Activated naive CD4-positive, alpha-beta T cell treated with anti-CD3 and anti-CD28 coated beads for 36 hours (primary cell): ENCODE data around the gene CFAP65. TPM values are rescaled to one million over a fixed set of nuclear protein-coding genes. Genes with fewer than 3 reads are reported as not detected.

Experiments used
- CTCF ChIA-PET: fragments of 350-600 bp; sonication (Branson Sonifier 250); formaldehyde crosslinking; loops from one replicate; lab custom pipeline; 2021; ENCODE audit warnings: antibody characterized with exemption; lab: Charles Lee
- DNase-seq: peaks from one replicate; pipeline ENCODE4 v3.0.0-alpha.2; 2020
- H3K27ac Mint-ChIP-seq: one replicate; pipeline ENCODE4 v1.8.0; 2021; ENCODE audit warnings: mild to moderate bottlenecking, mixed read lengths
- H3K27me3 Mint-ChIP-seq: one replicate; pipeline ENCODE4 v1.8.0; 2021; ENCODE audit warnings: low read depth, mixed read lengths
- H3K36me3 Mint-ChIP-seq: one replicate; pipeline ENCODE4 v1.8.0; 2021; ENCODE audit warnings: low read depth, mixed read lengths
- H3K4me1 Mint-ChIP-seq: one replicate; pipeline ENCODE4 v1.8.0; 2021; ENCODE audit warnings: low read depth, mixed read lengths
- H3K4me3 Mint-ChIP-seq: one replicate; pipeline ENCODE4 v1.8.0; 2021; ENCODE audit warnings: mild to moderate bottlenecking, moderate library complexity, mixed read lengths
- H3K9me3 Mint-ChIP-seq: one replicate; pipeline ENCODE4 v1.8.0; 2021; ENCODE audit warnings: mixed read lengths
- intact Hi-C: fragments of 100-400 bp; cut with micrococcal nuclease; formaldehyde crosslinking; loops from one replicate; pipeline ENCODE4 v1.15.1; 2023
- total RNA-seq, 2 experiments: library from RNA; stranded (reverse); gene quantifications; one replicate each; pipeline ENCODE4 v1.2.3, GENCODE V29; 2021

Gene CFAP65
- total RNA-seq, 2 experiments from 2014 or later: not detected

DNA sequence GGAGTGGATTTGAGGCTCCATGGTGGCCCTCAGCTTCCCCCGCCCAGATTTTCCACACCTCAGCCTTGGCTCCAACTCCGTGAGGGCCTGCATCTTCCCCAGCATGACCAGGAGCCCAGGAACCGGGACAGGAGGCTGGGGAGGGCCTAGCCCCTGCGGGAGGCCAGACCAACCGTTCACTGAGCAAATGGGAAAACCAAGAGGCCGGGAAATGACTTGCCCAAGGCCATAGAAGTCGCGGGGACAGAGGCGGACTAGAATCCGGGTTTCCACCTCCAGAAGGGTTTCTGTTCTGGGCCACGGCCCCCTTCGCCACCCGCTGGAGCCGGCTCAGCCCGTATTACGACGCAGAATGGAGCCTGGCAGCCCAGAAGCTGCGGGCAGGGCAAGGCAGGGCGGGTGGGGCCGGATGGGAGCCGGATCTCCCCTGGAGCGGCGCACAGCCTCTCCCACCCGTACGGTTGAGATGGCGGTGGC, 40.2 kb downstream of the CFAP65 start:
- Mint-ChIP-seq H3K9me3 (no peaks in the 10 kb centered on the region), H3K4me1 (peaks cover 9% of the 10 kb centered on the region), H3K27me3 (peaks cover 65% of the 10 kb centered on the region), H3K36me3 (no peaks in the 10 kb centered on the region), H3K4me3 (no peak overlapping the region), H3K27ac (no peak overlapping the region)
- intact Hi-C loops: no loop called here
- CTCF ChIA-PET: interaction anchor here (0.9 to 1.7 kb wide), 3 partner anchors 21 to 103 kb away, joined by 5 to 10 read pairs (median 6); no protein-coding TSS in a partner anchor
- no peak for DNase-seq

DNA sequence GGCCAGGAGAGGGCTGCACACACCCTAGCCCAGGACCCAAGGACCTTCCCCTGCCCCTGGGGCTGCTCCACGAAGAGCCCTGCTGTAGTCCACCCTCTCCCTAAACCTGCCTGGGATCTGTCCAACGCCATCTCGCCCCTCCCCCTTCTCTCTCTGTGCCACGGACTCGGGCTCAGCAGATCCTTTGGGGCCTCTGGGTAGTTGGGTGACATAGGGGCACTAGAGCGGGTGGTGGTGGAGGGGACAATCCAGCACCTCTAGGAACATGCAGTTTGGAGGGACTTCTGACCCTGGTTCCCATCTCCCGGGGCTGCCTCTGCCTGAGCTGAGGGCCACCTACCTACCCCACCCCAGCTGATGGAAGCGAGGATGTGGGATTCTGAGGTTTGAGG, 40.8 kb downstream of the CFAP65 start:
- Mint-ChIP-seq H3K9me3 (no peaks in the 10 kb centered on the region), H3K4me1 (peaks cover 12% of the 10 kb centered on the region), H3K27ac (no peak overlapping the region), H3K36me3 (no peaks in the 10 kb centered on the region), H3K4me3 (no peak overlapping the region), H3K27me3 (peaks cover 66% of the 10 kb centered on the region)
- DNase-seq: no peak
- CTCF ChIA-PET: no interaction called here
- intact Hi-C loops: no loop called here

- Mint-ChIP-seq H3K36me3 (no peaks in the 10 kb centered on the region), H3K27ac (no peak overlapping the region), H3K4me1 (peaks cover 14% of the 10 kb centered on the region), H3K4me3 (no peak overlapping the region), H3K9me3 (no peaks in the 10 kb centered on the region), H3K27me3 (peaks cover 67% of the 10 kb centered on the region)
- intact Hi-C loops: loop anchor here (5.0 kb wide), 1 partner anchor 57 kb away; no protein-coding TSS in a partner anchor
- DNase-seq: no peak
- CTCF ChIA-PET: no interaction called here
Measured at GRCh38 chr2:218999881-219000568, 41.3 kb downstream of the CFAP65 start.

DNA sequence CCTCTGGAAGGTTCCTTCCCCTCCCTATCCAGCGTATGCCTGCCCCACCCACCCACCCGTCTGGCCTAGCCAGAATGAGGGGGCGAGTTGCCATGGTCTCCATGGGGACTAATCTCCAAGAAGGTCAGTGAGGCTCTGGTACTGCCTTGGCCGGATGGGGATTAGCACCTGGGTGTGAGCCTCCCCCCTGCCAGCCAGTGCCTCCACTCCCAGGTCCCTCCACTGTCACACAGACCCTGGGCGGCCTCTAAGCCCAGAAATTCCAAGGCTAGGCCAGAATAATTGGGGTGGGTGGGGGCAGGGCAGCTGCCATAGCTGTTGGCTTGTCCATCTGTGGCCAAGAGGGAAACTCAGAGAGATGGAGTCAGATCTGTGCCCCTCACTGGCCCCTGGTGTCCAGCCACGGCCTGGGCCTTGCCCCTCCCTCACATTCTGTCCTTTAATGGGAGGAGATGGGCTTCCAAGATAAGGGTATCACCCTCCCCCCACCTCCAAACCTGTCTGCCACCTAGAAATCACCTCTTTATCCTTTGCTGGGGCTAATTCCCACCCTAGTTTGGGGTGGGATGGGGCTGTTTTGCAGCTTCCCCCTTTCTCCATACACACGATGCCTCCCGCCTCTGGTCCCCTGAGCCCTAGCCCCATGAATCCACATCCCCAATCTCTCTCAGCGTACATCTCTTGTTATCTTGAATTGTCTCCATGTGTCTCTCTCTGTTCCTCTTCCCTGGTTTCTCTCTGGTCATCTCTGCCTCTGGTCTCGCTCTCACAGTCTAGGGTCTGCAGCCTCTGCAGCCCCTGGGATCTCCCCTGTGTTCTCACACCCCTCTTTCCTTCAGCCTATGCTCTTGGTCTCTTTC, 42.1 kb downstream of the CFAP65 start:
- Mint-ChIP-seq H3K36me3 (no peaks in the 10 kb centered on the region), H3K9me3 (no peaks in the 10 kb centered on the region), H3K27me3 (peaks cover 66% of the 10 kb centered on the region), H3K4me1 (peaks cover 14% of the 10 kb centered on the region), H3K27ac (no peak overlapping the region), H3K4me3 (no peak overlapping the region)
- DNase-seq: no peak
- CTCF ChIA-PET: interaction anchor here (1.5 to 5.8 kb wide), 2 partner anchors 9 to 18 kb away, joined by 4 to 63 read pairs; no protein-coding TSS in a partner anchor
- intact Hi-C loops: loop anchor here (5.0 kb wide), 1 partner anchor 58 kb away; no protein-coding TSS in a partner anchor

- Mint-ChIP-seq H3K4me3 (no peak overlapping the region), H3K4me1 (peaks cover 20% of the 10 kb centered on the region), H3K9me3 (no peaks in the 10 kb centered on the region), H3K36me3 (no peaks in the 10 kb centered on the region), H3K27ac (no peak overlapping the region), H3K27me3 (peaks cover 66% of the 10 kb centered on the region)
- intact Hi-C loops: loop anchor here (5.0 kb wide), 1 partner anchor 59 kb away; no protein-coding TSS in a partner anchor
- no peak for DNase-seq
- CTCF ChIA-PET: interaction anchor here (0.5 to 5.8 kb wide), 4 partner anchors 10 to 312 kb away, joined by 3 to 63 read pairs (median 4); no protein-coding TSS in a partner anchor
Measured at GRCh38 chr2:218998414-218999002, 42.8 kb downstream of the CFAP65 start.

DNA sequence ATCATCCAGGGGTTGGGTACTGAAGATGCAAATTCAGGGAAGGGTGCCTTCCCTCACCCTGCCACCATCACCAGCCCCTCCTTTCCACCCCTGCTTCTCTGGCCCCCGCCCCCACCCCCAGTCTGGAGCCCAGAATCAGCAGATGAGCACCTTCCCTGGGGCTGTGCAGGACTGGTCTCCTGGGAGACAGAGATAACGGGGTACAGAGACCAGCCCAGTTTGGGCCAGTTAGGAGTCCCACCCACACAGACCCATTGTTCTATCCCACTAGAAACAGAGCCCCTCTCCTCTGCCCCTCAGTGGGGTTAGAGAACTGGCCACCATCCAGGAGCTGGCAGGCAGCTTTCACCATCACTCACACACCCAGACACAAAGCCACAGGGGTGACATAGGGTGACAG, 43.6 kb downstream of the CFAP65 start:
- peaks cover 61% of the 10 kb centered on the region for H3K27me3 Mint-ChIP-seq
- H3K27ac Mint-ChIP-seq: no peak overlapping the region
- H3K4me3 Mint-ChIP-seq: no peak overlapping the region
- no peaks in the 10 kb centered on the region for H3K36me3 Mint-ChIP-seq
- H3K9me3 Mint-ChIP-seq: no peaks in the 10 kb centered on the region
- peaks cover 16% of the 10 kb centered on the region for H3K4me1 Mint-ChIP-seq
- intact Hi-C loops: loop anchor here (5.0 kb wide), 1 partner anchor 60 kb away; no protein-coding TSS in a partner anchor
- CTCF ChIA-PET: interaction anchor here (0.5 to 5.8 kb wide), 4 partner anchors 11 to 313 kb away, joined by 3 to 63 read pairs (median 4); no protein-coding TSS in a partner anchor
- DNase-seq: no peak

DNA sequence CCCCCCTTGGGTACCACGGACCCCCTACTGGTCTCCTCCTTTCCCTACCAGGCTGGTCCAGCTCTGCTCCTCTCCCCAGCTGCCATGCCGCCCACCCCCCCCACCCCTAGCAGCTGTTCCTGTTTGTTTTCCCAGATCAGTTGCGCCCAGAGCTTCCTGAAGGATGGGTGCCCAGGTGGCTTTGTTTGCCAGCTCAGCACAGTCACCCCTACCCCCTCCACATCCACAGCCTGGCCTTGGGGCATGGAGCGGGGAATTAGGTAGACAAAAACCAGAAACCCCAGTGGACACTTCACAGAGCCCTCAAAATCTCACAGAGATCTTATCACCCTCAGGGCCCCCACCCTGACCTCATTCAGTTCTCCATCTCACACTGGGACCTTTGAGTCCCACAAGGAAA, 44.4 kb downstream of the CFAP65 start:
- no peak for DNase-seq
- Mint-ChIP-seq H3K27me3 (peaks cover 67% of the 10 kb centered on the region), H3K9me3 (no peaks in the 10 kb centered on the region), H3K27ac (no peak overlapping the region), H3K36me3 (no peaks in the 10 kb centered on the region), H3K4me3 (no peak overlapping the region), H3K4me1 (peaks cover 14% of the 10 kb centered on the region)
- intact Hi-C loops: loop anchor here (5.0 kb wide), 1 partner anchor 60 kb away; no protein-coding TSS in a partner anchor
- CTCF ChIA-PET: interaction anchor here (0.8 to 5.8 kb wide), 6 partner anchors 8 to 107 kb away, joined by 3 to 63 read pairs (median 4); no protein-coding TSS in a partner anchor

- intact Hi-C loops: loop anchor here (5.0 kb wide), 1 partner anchor 61 kb away; no protein-coding TSS in a partner anchor
- DNase-seq: peak; percentile 84
- H3K4me1 Mint-ChIP-seq: peaks cover 14% of the 10 kb centered on the region
- no peak overlapping the region for H3K4me3 Mint-ChIP-seq
- H3K9me3 Mint-ChIP-seq: no peaks in the 10 kb centered on the region
- CTCF ChIA-PET: interaction anchor here (0.6 to 5.8 kb wide), 17 partner anchors 9 to 160 kb away, joined by 3 to 63 read pairs (median 4); no protein-coding TSS in a partner anchor
- peaks cover 74% of the 10 kb centered on the region for H3K27me3 Mint-ChIP-seq
- no peak overlapping the region for H3K27ac Mint-ChIP-seq
- H3K36me3 Mint-ChIP-seq: no peaks in the 10 kb centered on the region
Measured at GRCh38 chr2:218995972-218996711, 45.2 kb downstream of the CFAP65 start.

DNA sequence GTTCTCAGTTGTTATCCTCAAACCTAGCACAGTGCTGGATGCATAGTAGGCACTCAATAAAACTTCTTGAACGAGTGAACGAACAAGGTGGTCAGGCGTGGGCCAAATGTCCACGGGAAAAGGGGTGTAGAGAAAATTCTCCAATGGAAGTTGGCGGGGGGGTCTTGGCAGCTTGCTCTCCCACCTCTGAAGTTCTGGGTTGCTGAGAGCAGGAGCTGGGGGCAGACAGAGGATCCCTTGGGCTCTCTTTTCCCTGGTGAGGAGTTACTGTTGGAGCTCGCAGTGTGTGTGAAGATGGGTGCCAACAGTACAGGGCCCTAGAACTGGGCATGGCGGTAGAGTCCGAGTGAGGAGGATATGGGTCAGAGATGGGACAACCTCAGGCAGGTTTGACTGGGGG, 45.8 kb downstream of the CFAP65 start:
- H3K9me3 Mint-ChIP-seq: no peaks in the 10 kb centered on the region
- no peak for DNase-seq
- intact Hi-C loops: loop anchor here (5.0 kb wide), 1 partner anchor 62 kb away; no protein-coding TSS in a partner anchor
- CTCF ChIA-PET: interaction anchor here (0.6 to 5.8 kb wide), 30 partner anchors 9 to 181 kb away, joined by 3 to 63 read pairs (median 4); partner anchors contain the start of gene CNPPD1
- no peaks in the 10 kb centered on the region for H3K36me3 Mint-ChIP-seq
- no peak overlapping the region for H3K4me3 Mint-ChIP-seq
- H3K27ac Mint-ChIP-seq: no peak overlapping the region
- H3K27me3 Mint-ChIP-seq: peaks cover 74% of the 10 kb centered on the region
- H3K4me1 Mint-ChIP-seq: peaks cover 14% of the 10 kb centered on the region

DNA sequence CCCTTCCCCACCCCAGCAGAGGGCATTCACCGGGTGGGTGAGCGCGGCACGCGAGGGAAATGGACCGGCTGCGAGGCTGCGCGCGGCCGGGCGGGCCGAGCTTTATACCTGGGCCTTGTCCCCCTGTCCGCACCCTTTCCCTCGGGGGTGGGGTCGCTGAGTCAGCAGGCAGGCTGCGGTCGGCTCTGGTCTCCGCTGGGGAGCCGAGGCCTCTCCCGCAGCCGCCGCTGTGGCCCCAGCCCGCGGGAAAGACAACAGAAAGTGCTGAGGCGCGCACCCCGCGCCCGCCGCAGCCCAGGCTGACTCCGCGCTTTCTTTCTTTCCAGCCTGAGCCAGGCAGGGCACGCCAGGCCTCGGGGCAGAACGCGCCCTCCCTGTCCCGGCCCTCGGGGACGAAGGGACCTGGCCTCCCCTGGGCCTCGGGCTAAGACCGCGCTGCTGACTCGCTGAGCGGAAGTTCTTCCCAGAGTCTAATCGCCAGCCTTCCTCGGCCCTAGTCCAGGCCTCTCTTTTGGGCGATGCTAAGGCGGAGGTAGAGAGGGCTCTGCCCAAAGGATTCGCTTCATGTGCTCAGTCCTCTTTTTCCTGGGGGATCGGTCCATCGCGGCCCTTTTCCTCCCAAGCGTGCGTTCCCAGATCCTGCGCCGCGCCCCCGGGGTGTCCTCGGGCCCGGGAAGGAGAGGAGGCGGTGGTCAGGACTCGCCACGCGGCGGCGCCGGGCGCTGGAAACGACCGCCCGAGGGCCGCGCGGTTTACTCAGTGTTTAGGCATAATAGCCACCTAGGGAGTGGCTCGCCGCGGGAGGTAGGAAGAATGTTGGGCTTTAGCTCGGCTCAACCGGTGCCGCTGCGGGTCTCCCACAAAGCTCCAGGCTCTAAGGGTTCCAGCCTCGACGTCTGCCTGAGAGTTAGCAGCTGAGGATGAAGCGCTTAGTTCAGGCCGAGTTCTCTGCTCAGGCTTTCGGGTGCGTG, 47.7 kb downstream of the CFAP65 start, which contains the start of gene CRYBA2:
TSS of gene CRYBA2 (minus strand) at position 78 of the 971 bp plus-strand sequence. CDS start 246 bp downstream, outside the sequence.
- no peaks in the 10 kb centered on the region for H3K9me3 Mint-ChIP-seq
- intact Hi-C loops: loop anchor here (1.0 kb wide), 1 partner anchor 13 kb away; no protein-coding TSS in a partner anchor
- H3K4me3 Mint-ChIP-seq: no peak within 1 kb of the TSS
- H3K4me1 Mint-ChIP-seq: peaks cover 14% of the 10 kb centered on the region
- CTCF ChIA-PET: interaction anchor here (1.0 to 5.8 kb wide), 8 partner anchors 11 to 117 kb away, joined by 3 to 63 read pairs (median 12); no protein-coding TSS in a partner anchor
- peaks cover 83% of the 10 kb centered on the region for H3K27me3 Mint-ChIP-seq
- no peaks in the 10 kb centered on the region for H3K36me3 Mint-ChIP-seq
- DNase-seq: peak; percentile 25
- H3K27ac Mint-ChIP-seq: no peak within 1 kb of the TSS
